Activated T-cell treated with anti-CD3 and anti-CD28 coated beads, Interleukin-2, amount 50 U/mL, for 24 hours (primary cell): ENCODE results near the gene ELL.

Source experiments
- DNase-seq: peaks from one replicate; pipeline ENCODE4 v3.0.0-alpha.2; 2020
- H3K27ac Mint-ChIP-seq: 2 replicates; pipeline ENCODE4 v1.8.0; 2020; ENCODE audit warnings: mild to moderate bottlenecking, mixed read lengths
- H3K27me3 Mint-ChIP-seq: 2 replicates; pipeline ENCODE4 v1.8.0; 2020; ENCODE audit warnings: mixed read lengths
- H3K36me3 Mint-ChIP-seq: 2 replicates; pipeline ENCODE4 v1.8.0; 2020; ENCODE audit warnings: low read depth, mixed read lengths
- H3K4me1 Mint-ChIP-seq: 2 replicates; pipeline ENCODE4 v1.8.0; 2020; ENCODE audit warnings: low read depth, mixed read lengths
- H3K4me3 Mint-ChIP-seq: 2 replicates; pipeline ENCODE4 v1.8.0; 2020; ENCODE audit warnings: mild to moderate bottlenecking, moderate library complexity, mixed read lengths
- H3K9me3 Mint-ChIP-seq: 2 replicates; pipeline ENCODE4 v1.8.0; 2020; ENCODE audit warnings: mixed read lengths

ELL gene

GRCh38 chr19:18449552-18449951, 72.3 kb downstream of the ELL start:
- peaks cover 3% of the 10 kb centered on the region for H3K4me1 Mint-ChIP-seq
- peaks cover 75% of the 10 kb centered on the region for H3K36me3 Mint-ChIP-seq
- H3K4me3 Mint-ChIP-seq: no peak overlapping the region
- H3K9me3 Mint-ChIP-seq: no peaks in the 10 kb centered on the region
- no peaks in the 10 kb centered on the region for H3K27me3 Mint-ChIP-seq
- no peak overlapping the region for H3K27ac Mint-ChIP-seq
- DNase-seq: no peak

- Mint-ChIP-seq H3K36me3 (peaks cover 80% of the 10 kb centered on the region), H3K27me3 (no peaks in the 10 kb centered on the region), H3K4me3 (no peak overlapping the region), H3K27ac (peak overlapping the region; percentile 22), H3K4me1 (peaks cover 11% of the 10 kb centered on the region), H3K9me3 (peaks cover 2% of the 10 kb centered on the region)
- DNase-seq: no peak
Measured at GRCh38 chr19:18446811-18447359, 75.0 kb downstream of the ELL start.

- no peak for DNase-seq
- Mint-ChIP-seq H3K27ac (no peak overlapping the region), H3K4me3 (no peak overlapping the region), H3K9me3 (peaks cover 2% of the 10 kb centered on the region), H3K27me3 (no peaks in the 10 kb centered on the region), H3K36me3 (peaks cover 80% of the 10 kb centered on the region), H3K4me1 (peaks cover 14% of the 10 kb centered on the region)
Measured at GRCh38 chr19:18446145-18446810, 75.6 kb downstream of the ELL start.

- no peak overlapping the region for H3K4me3 Mint-ChIP-seq
- H3K36me3 Mint-ChIP-seq: peaks cover 72% of the 10 kb centered on the region
- H3K9me3 Mint-ChIP-seq: peaks cover 2% of the 10 kb centered on the region
- no peak overlapping the region for H3K27ac Mint-ChIP-seq
- no peaks in the 10 kb centered on the region for H3K27me3 Mint-ChIP-seq
- peaks cover 14% of the 10 kb centered on the region for H3K4me1 Mint-ChIP-seq
- no peak for DNase-seq
Measured at GRCh38 chr19:18445262-18445948, 76.5 kb downstream of the ELL start.

GRCh38 chr19:18444513-18444912, 77.4 kb downstream of the ELL start:
- Mint-ChIP-seq H3K4me3 (no peak overlapping the region), H3K4me1 (peaks cover 15% of the 10 kb centered on the region), H3K27ac (no peak overlapping the region), H3K27me3 (no peaks in the 10 kb centered on the region), H3K36me3 (peaks cover 65% of the 10 kb centered on the region), H3K9me3 (peaks cover 2% of the 10 kb centered on the region)
- DNase-seq: no peak

GRCh38 chr19:18443831-18444230, 78.0 kb downstream of the ELL start:
- Mint-ChIP-seq H3K27me3 (no peaks in the 10 kb centered on the region), H3K36me3 (peaks cover 58% of the 10 kb centered on the region)

GRCh38 chr19:18443406-18443805, 78.5 kb downstream of the ELL start:
- Mint-ChIP-seq H3K27ac (peak overlapping the region; percentile 44), H3K9me3 (peaks cover 2% of the 10 kb centered on the region), H3K27me3 (no peaks in the 10 kb centered on the region), H3K4me3 (no peak overlapping the region), H3K4me1 (peaks cover 15% of the 10 kb centered on the region), H3K36me3 (peaks cover 54% of the 10 kb centered on the region)
- DNase-seq: no peak

More at GRCh38 chr19:18443831-18444230, 78.0 kb downstream of the ELL start:
- Mint-ChIP-seq H3K4me3 (no peak overlapping the region), H3K27ac (peak overlapping the region; percentile 44), H3K9me3 (peaks cover 2% of the 10 kb centered on the region), H3K4me1 (peaks cover 15% of the 10 kb centered on the region)
- DNase-seq: no peak

GRCh38 chr19:18442941-18443340, 78.9 kb downstream of the ELL start:
- no peak overlapping the region for H3K4me3 Mint-ChIP-seq
- H3K27me3 Mint-ChIP-seq: no peaks in the 10 kb centered on the region
- peak overlapping the region; percentile 88 for H3K27ac Mint-ChIP-seq
- peaks cover 15% of the 10 kb centered on the region for H3K4me1 Mint-ChIP-seq
- no peak for DNase-seq
- H3K9me3 Mint-ChIP-seq: peaks cover 2% of the 10 kb centered on the region
- H3K36me3 Mint-ChIP-seq: peaks cover 49% of the 10 kb centered on the region

- Mint-ChIP-seq H3K27ac (peak overlapping the region; percentile 88), H3K4me3 (peak overlapping the region; percentile 3), H3K36me3 (peaks cover 41% of the 10 kb centered on the region), H3K9me3 (peaks cover 2% of the 10 kb centered on the region), H3K27me3 (no peaks in the 10 kb centered on the region), H3K4me1 (peaks cover 19% of the 10 kb centered on the region)
- DNase-seq: no peak
Measured at GRCh38 chr19:18441804-18442788, 79.8 kb downstream of the ELL start.

- Mint-ChIP-seq H3K27me3 (no peaks in the 10 kb centered on the region), H3K27ac (peak overlapping the region; percentile 76), H3K4me3 (no peak overlapping the region), H3K4me1 (peaks cover 26% of the 10 kb centered on the region), H3K9me3 (peaks cover 2% of the 10 kb centered on the region), H3K36me3 (peaks cover 35% of the 10 kb centered on the region)
- no peak for DNase-seq
Measured at GRCh38 chr19:18440936-18441803, 80.7 kb downstream of the ELL start.

- Mint-ChIP-seq H3K9me3 (peaks cover 2% of the 10 kb centered on the region), H3K27me3 (no peaks in the 10 kb centered on the region), H3K4me1 (peaks cover 29% of the 10 kb centered on the region), H3K36me3 (peaks cover 34% of the 10 kb centered on the region), H3K27ac (peak overlapping the region; percentile 50), H3K4me3 (no peak overlapping the region)
- no peak for DNase-seq
Measured at GRCh38 chr19:18440415-18440877, 81.4 kb downstream of the ELL start.

GRCh38 chr19:18439910-18440237, 82.0 kb downstream of the ELL start:
- Mint-ChIP-seq H3K27ac (no peak overlapping the region), H3K36me3 (peaks cover 34% of the 10 kb centered on the region), H3K4me3 (no peak overlapping the region), H3K9me3 (peaks cover 2% of the 10 kb centered on the region), H3K27me3 (no peaks in the 10 kb centered on the region), H3K4me1 (peaks cover 29% of the 10 kb centered on the region)
- DNase-seq: no peak

- Mint-ChIP-seq H3K4me1 (peaks cover 33% of the 10 kb centered on the region), H3K4me3 (no peak overlapping the region), H3K27ac (peak overlapping the region; percentile 44), H3K27me3 (no peaks in the 10 kb centered on the region), H3K36me3 (peaks cover 35% of the 10 kb centered on the region), H3K9me3 (peaks cover 2% of the 10 kb centered on the region)
- DNase-seq: no peak
Measured at GRCh38 chr19:18439025-18439909, 82.6 kb downstream of the ELL start.
